WTC11 (cell line): ENCODE results near the gene PLSCR5. TPM values are rescaled to one million over a fixed set of nuclear protein-coding genes. Genes with fewer than 3 reads are reported as not detected.

Source experiments
- ATAC-seq: fragments of 200-7000 bp; cut with Tn5 transposase; 2 replicates; pipeline ENCODE4 v1.10.0; 2021; ENCODE audit warnings: mild to moderate bottlenecking, moderate library complexity
- CTCF ChIA-PET: fragments of 300-600 bp; sonication (Branson Sonifier 250); formaldehyde crosslinking; loops from one replicate; lab custom pipeline; 2021; ENCODE audit warnings: antibody characterized with exemption; lab: Charles Lee
- POLR2A ChIA-PET: fragments of 350-600 bp; sonication (Branson Sonifier 250); formaldehyde crosslinking; loops from one replicate; lab custom pipeline; 2021; ENCODE audit warnings: antibody characterized with exemption; lab: Charles Lee
- DNase-seq: peaks from one replicate; pipeline ENCODE4 v3.0.0; 2021; ENCODE audit warnings: low spot score
- H3K27ac Mint-ChIP-seq: 2 replicates; pipeline ENCODE4 v1.8.0; 2021; ENCODE audit warnings: mixed read lengths
- H3K27me3 Mint-ChIP-seq: 2 replicates; pipeline ENCODE4 v1.8.0; 2021; ENCODE audit warnings: low read depth, mild to moderate bottlenecking, moderate library complexity, mixed read lengths
- H3K36me3 Mint-ChIP-seq: 2 replicates; pipeline ENCODE4 v1.8.0; 2021; ENCODE audit warnings: mixed read lengths
- H3K4me1 Mint-ChIP-seq: 2 replicates; pipeline ENCODE4 v1.8.0; 2022; ENCODE audit warnings: mixed read lengths
- H3K4me3 Mint-ChIP-seq: 2 replicates; pipeline ENCODE4 v1.8.0; 2021; ENCODE audit warnings: mild to moderate bottlenecking, moderate library complexity, mixed read lengths
- H3K9me3 Mint-ChIP-seq: 2 replicates; pipeline ENCODE4 v1.8.0; 2021; ENCODE audit warnings: mixed read lengths
- AFF4 ChIP-seq: sonication (generic); formaldehyde crosslinking; IDR thresholded peaks from 2 replicates; pipeline ENCODE4 v1.8.1; 2023; ENCODE audit warnings: mild to moderate bottlenecking, missing genetic modification reagents, borderline replicate concordance
- ATF1 ChIP-seq: sonication (generic); formaldehyde crosslinking; IDR thresholded peaks from 2 replicates; pipeline ENCODE4 v1.8.1; 2023; ENCODE audit warnings: mild to moderate bottlenecking, moderate library complexity, missing genetic modification reagents
- CBFB ChIP-seq: sonication (generic); formaldehyde crosslinking; IDR thresholded peaks from 2 replicates; pipeline ENCODE4 v1.8.1; 2022; ENCODE audit warnings: mild to moderate bottlenecking, low read depth, missing genetic modification reagents
- CREM ChIP-seq: sonication (generic); formaldehyde crosslinking; IDR thresholded peaks from 2 replicates; pipeline ENCODE4 v1.8.1; 2022; ENCODE audit warnings: mild to moderate bottlenecking, missing genetic modification reagents, moderate library complexity
- ELF4 ChIP-seq: sonication (generic); formaldehyde crosslinking; IDR thresholded peaks from 2 replicates; pipeline ENCODE4 v1.8.1; 2022; ENCODE audit warnings: low read depth, mild to moderate bottlenecking, moderate library complexity, missing genetic modification reagents
- HMGXB4 ChIP-seq: sonication (generic); formaldehyde crosslinking; IDR thresholded peaks from 2 replicates; pipeline ENCODE4 v1.8.1; 2023; ENCODE audit warnings: mild to moderate bottlenecking, moderate library complexity, missing genetic modification reagents
- JAZF1 ChIP-seq: fragments of 250-450 bp; sonication (Bioruptor Pico); IDR thresholded peaks from 2 replicates; pipeline ENCODE4 v1.9.0; 2021; ENCODE audit warnings: moderate library complexity, mild to moderate bottlenecking, inconsistent platforms
- NFE2L1 ChIP-seq: sonication (generic); formaldehyde crosslinking; IDR thresholded peaks from 2 replicates; pipeline ENCODE4 v1.8.1; 2023; ENCODE audit warnings: missing genetic modification reagents
- NR3C1 ChIP-seq: sonication (generic); formaldehyde crosslinking; conservative IDR thresholded peaks from 2 replicates; pipeline ENCODE4 v1.8.1; 2023; ENCODE audit warnings: low read depth, mild to moderate bottlenecking, missing genetic modification reagents
- RELA ChIP-seq: sonication (generic); formaldehyde crosslinking; IDR thresholded peaks from 2 replicates; pipeline ENCODE4 v1.8.1; 2022; ENCODE audit warnings: missing genetic modification reagents, mild to moderate bottlenecking, borderline replicate concordance
- SMAD4 ChIP-seq: sonication (generic); formaldehyde crosslinking; IDR thresholded peaks from 2 replicates; pipeline ENCODE4 v1.8.0; 2022; ENCODE audit warnings: mild to moderate bottlenecking, missing genetic modification reagents
- TEAD1 ChIP-seq: sonication (generic); formaldehyde crosslinking; IDR thresholded peaks from 2 replicates; pipeline ENCODE4 v1.8.0; 2022; ENCODE audit warnings: mild to moderate bottlenecking, missing genetic modification reagents
- USF2 ChIP-seq: sonication (generic); formaldehyde crosslinking; IDR thresholded peaks from 2 replicates; pipeline ENCODE4 v1.8.1; 2023; ENCODE audit warnings: mild to moderate bottlenecking, missing genetic modification reagents, moderate library complexity
- ZBTB21 ChIP-seq: sonication (generic); formaldehyde crosslinking; IDR thresholded peaks from 2 replicates; pipeline ENCODE4 v1.8.1; 2023; ENCODE audit warnings: mild to moderate bottlenecking, missing genetic modification reagents, borderline replicate concordance
- ZBTB43 ChIP-seq: sonication (generic); formaldehyde crosslinking; IDR thresholded peaks from 2 replicates; pipeline ENCODE4 v1.8.1; 2023; ENCODE audit warnings: mild to moderate bottlenecking, missing genetic modification reagents
- ZNF416 ChIP-seq: fragments of 250-450 bp; sonication (Bioruptor Pico); IDR thresholded peaks from 2 replicates; pipeline ENCODE4 v1.9.0; 2021; ENCODE audit warnings: mild to moderate bottlenecking, inconsistent platforms
- total RNA-seq: library from RNA; stranded (reverse); gene quantifications from 3 replicates; pipeline ENCODE4 v1.2.3, GENCODE V29; 2021
- TF ChIP-seq, protein P1 (sequence below): fragments of 250-450 bp; sonication (Bioruptor Pico); conservative IDR thresholded peaks from 2 replicates; pipeline ENCODE4 v1.9.0; 2021; ENCODE audit warnings: mild to moderate bottlenecking
- TF ChIP-seq, protein P2 (sequence below): sonication (generic); formaldehyde crosslinking; IDR thresholded peaks from 2 replicates; pipeline ENCODE4 v1.8.0; 2022; ENCODE audit warnings: mild to moderate bottlenecking, missing genetic modification reagents
- TF ChIP-seq, protein P3 (sequence below): sonication (generic); formaldehyde crosslinking; IDR thresholded peaks from 2 replicates; pipeline ENCODE4 v1.8.1; 2023; ENCODE audit warnings: mild to moderate bottlenecking, missing genetic modification reagents, moderate library complexity

PLSCR5 gene
- total RNA-seq, 1 experiment from 2014 or later: not detected

- TF ChIP-seq USF2 (CRISPR knock-in tag): no peak
- TF ChIP-seq TEAD1 (CRISPR knock-in tag): no peak
- no peak for TF ChIP-seq HMGXB4 (CRISPR knock-in tag)
These were observed 46.4 kb downstream of the PLSCR5 start (continued) for GRCh38 chr3:146558781-146559180.

- peaks cover 52% of the 10 kb centered on the region for H3K9me3 Mint-ChIP-seq
- H3K4me1 Mint-ChIP-seq: peaks cover 8% of the 10 kb centered on the region
- peaks cover 24% of the 10 kb centered on the region for H3K36me3 Mint-ChIP-seq
- POLR2A ChIA-PET: interaction anchor here (1.4 kb wide), 1 partner anchor 13 kb away, joined by 3 read pairs; the partner anchor contains the start of gene PLSCR1
- no peak overlapping the region for H3K27ac Mint-ChIP-seq
- H3K4me3 Mint-ChIP-seq: no peak overlapping the region
- TF ChIP-seq ZBTB21 (CRISPR knock-in tag) (no peak), RELA (no peak), CBFB (no peak), USF2 (CRISPR knock-in tag) (no peak), NR3C1 (no peak)
- TF ChIP-seq, protein P1, sequence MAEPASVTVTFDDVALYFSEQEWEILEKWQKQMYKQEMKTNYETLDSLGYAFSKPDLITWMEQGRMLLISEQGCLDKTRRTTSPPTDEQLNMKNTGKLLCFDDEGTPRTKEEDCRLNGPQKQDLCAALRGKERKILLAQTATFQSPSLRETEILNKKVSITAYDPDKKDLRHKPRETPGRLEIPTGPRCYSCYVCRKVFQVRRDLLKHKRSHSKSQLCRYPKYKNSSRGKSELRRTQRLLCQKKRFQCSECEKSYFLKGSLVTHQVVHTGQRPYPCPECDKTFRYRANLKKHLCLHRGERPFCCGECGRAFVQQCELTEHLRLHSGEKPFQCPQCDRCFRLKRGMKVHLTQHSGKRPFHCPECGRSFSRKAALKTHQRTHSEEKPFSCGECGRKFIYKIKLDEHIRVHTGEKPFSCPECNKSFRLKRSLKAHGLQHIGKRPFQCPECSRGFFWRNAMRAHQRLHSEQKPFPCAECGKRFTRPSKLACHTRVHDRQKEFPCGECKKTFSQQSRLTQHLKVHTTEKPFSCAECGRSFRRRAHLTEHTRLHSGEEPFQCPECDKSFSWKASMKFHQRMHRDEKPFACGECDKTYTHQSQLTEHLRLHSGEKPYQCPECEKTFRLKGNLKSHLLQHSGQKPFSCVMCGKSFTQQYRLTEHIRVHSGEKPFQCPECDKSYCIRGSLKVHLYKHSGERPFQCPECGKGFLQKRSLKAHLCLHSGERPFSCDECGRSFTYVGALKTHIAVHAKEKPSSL (CRISPR knock-in tag): no peak
- TF ChIP-seq, protein P2, sequence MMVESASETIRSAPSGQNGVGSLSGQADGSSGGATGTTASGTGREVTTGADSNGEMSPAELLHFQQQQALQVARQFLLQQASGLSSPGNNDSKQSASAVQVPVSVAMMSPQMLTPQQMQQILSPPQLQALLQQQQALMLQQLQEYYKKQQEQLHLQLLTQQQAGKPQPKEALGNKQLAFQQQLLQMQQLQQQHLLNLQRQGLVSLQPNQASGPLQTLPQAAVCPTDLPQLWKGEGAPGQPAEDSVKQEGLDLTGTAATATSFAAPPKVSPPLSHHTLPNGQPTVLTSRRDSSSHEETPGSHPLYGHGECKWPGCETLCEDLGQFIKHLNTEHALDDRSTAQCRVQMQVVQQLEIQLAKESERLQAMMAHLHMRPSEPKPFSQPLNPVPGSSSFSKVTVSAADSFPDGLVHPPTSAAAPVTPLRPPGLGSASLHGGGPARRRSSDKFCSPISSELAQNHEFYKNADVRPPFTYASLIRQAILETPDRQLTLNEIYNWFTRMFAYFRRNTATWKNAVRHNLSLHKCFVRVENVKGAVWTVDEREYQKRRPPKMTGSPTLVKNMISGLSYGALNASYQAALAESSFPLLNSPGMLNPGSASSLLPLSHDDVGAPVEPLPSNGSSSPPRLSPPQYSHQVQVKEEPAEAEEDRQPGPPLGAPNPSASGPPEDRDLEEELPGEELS: no peak
- ATAC-seq (no peak), DNase-seq (no peak)
- H3K27me3 Mint-ChIP-seq: peaks cover 2% of the 10 kb centered on the region; the same call in 1 of the 2 replicates
- CTCF ChIA-PET: no interaction called here
These were observed 47.4 kb downstream of the PLSCR5 start for GRCh38 chr3:146557745-146558144.

DNA sequence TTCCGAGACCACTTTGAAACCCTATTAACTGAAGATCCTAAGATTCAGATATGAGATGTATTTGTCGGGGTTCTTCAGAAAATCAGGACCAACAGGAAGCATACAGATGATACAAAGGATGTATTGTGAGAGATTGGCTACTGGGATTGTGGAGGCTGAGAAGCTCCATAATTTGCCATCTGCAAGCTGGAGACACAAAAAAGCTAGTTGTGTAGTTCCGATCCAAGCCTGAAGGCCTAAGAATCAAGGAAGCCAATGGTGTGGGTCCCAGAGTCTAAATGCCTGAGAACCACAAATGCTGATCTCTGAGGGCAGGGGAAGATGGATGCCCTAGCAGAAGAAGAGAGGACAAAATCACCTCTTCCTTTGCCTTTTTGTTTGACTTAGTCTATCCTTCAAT is 49.8 kb downstream of the PLSCR5 start:
- ATAC-seq (no peak; the same call in 1 of the 2 replicates), DNase-seq (no peak)
- Mint-ChIP-seq H3K27me3 (no peaks in the 10 kb centered on the region), H3K4me1 (peaks cover 18% of the 10 kb centered on the region), H3K36me3 (peaks cover 21% of the 10 kb centered on the region), H3K9me3 (peaks cover 30% of the 10 kb centered on the region), H3K4me3 (no peak overlapping the region), H3K27ac (no peak overlapping the region)
- CTCF ChIA-PET: no interaction called here
- POLR2A ChIA-PET: no interaction called here
- TF ChIP-seq AFF4 (CRISPR knock-in tag) (no peak), ELF4 (CRISPR knock-in tag) (no peak), SMAD4 (CRISPR knock-in tag) (no peak), JAZF1 (CRISPR knock-in tag) (no peak), ATF1 (CRISPR knock-in tag) (no peak), NFE2L1 (no peak), CREM (no peak), ZBTB43 (CRISPR knock-in tag) (no peak), ZNF416 (CRISPR knock-in tag) (no peak)
- TF ChIP-seq, protein P3, sequence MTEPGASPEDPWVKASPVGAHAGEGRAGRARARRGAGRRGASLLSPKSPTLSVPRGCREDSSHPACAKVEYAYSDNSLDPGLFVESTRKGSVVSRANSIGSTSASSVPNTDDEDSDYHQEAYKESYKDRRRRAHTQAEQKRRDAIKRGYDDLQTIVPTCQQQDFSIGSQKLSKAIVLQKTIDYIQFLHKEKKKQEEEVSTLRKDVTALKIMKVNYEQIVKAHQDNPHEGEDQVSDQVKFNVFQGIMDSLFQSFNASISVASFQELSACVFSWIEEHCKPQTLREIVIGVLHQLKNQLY (CRISPR knock-in tag): no peak
